ENCODE results near the gene NDRG2. TPM values are rescaled to one million over a fixed set of nuclear protein-coding genes. Genes with fewer than 3 reads are reported as not detected.

Gene NDRG2
- total RNA-seq, 4 donors from 2014 or later = 152 to 212 (median 183) TPM

DNA sequence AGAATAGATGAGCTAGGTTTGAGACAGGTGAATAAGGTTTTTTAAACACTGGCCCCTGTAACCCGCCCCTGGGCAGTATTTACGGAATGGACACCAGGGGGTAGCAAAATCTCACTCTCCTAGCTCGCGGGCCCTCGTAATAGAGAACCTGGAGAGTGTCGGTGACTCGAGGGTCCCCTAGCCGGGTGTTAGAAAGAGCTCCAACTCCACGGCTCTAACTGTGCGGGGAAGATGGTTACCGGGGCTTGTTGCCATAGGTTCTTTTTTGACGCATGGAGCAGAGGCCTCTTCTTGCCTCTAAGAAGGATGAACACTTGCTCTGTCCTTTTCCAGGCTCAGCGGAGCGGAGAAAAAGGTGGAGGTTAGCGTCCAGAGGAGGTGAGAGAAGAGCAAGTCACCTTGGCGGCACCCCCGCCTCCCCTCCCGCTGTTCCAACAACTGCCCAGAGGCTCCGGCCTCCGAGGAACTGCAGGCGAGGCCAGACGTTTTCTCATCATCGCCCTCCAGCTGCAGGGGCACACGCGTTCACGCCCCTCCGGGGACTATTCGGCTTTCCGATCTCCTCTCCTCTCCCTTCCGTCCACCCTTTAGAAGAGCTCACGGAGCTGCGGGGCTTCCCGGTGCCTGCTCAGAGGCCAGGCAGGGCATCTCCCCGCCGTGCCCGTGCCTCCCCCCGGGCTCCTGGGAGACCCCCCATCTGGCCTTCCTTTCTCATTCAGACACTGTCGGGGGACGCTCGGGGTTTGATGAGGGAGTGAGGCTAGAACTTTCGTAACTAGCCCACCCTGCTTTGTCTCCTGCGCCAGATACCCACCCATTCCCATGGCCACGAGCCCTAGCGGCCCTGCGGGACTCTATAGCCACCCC lies 43.9 kb upstream of the NDRG2 start:
- Histone ChIP-seq H3K4me3 (replicated peaks in 1 of 3) (peak overlapping the region in 1 of 3 donors; percentile 60), H3K27me3 (no peaks in the 10 kb centered on the region), H3K4me1 (peaks cover 32 to 40% of the 10 kb centered on the region in 2 donors), H3K36me3 (no peaks in the 10 kb centered on the region), H3K9me3 (no peaks in the 10 kb centered on the region), H3K27ac (peak overlapping the region; percentile 26 to 90 (median 85))
- 7% methylated on average over 33 to 37 of the region's 45 CpGs for WGBS, 2 donors
- TF ChIP-seq, protein P1, sequence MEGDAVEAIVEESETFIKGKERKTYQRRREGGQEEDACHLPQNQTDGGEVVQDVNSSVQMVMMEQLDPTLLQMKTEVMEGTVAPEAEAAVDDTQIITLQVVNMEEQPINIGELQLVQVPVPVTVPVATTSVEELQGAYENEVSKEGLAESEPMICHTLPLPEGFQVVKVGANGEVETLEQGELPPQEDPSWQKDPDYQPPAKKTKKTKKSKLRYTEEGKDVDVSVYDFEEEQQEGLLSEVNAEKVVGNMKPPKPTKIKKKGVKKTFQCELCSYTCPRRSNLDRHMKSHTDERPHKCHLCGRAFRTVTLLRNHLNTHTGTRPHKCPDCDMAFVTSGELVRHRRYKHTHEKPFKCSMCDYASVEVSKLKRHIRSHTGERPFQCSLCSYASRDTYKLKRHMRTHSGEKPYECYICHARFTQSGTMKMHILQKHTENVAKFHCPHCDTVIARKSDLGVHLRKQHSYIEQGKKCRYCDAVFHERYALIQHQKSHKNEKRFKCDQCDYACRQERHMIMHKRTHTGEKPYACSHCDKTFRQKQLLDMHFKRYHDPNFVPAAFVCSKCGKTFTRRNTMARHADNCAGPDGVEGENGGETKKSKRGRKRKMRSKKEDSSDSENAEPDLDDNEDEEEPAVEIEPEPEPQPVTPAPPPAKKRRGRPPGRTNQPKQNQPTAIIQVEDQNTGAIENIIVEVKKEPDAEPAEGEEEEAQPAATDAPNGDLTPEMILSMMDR (IDR thresholded peaks at IDR 0.05) = peak; percentile 30 to 85 (median 74)
- no peak for TF ChIP-seq POLR2A (IDR thresholded peaks at IDR 0.05)
- DNase-seq = peak; percentile 69 to 75
- intact Hi-C loops (cut with DNase I) = loop anchor here (2.0 kb wide), 1 partner anchor 24 kb away; no protein-coding TSS in a partner anchor

DNA sequence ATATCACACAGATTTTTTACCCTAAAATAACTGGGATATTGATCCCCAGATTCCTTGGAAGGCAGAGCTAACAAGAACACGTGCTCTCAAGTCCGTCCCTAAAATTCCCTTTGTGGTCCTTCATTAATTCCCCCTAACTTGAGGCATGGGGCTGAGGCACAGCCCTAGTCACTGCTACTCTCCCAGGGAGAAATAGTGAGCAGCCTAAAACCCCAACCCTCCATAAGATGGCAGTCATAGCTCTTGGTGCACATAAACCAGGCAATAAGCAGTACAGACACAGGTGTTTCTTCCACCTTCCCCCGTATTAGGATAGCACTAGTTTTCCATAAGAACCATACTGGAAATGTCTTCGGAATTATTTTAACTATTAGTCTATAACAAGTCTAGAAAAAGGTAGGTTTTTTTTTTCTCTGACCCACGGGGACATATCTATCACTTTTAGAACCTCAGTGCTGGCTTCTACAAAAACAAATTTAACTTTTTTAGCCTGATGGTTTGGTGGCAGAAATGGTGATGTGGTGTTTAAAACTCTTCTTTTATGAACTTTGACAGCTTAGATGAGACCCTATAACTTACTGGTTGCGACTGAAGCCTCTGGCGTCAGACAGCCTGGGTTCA lies 42.1 kb upstream of the NDRG2 start:
- H3K27me3 ChIP-seq = no peaks in the 10 kb centered on the region

DNA sequence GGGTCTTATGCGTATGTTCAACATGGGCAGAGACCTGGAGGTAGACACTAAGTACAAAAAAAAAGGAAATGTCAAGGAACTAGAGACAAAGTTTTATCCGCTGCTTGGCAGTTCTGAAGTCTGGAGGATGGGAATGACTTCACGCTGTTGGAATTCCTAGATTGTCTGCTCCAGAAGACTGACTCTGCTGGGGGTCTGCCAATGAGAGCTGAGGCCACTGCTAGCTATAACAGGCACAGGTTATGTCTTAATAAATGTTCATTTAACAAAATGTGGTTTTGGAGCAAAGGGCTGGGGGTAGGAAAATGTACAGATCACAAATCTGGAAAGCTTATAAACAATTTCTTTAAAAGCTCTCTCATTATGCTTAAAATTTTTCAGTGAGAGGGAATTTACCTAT lies 38.6 kb upstream of the NDRG2 start:
- intact Hi-C loops (cut with DNase I) = no loop called here
- DNase-seq = peak; percentile 76 to 80

More for the DNA sequence above, 42.1 kb upstream of the NDRG2 start:
- Histone ChIP-seq H3K4me3 (replicated peaks in 1 of 3) (no peak overlapping the region), H3K36me3 (no peaks in the 10 kb centered on the region), H3K4me1 (peaks cover 18 to 31% of the 10 kb centered on the region in 2 donors), H3K9me3 (no peaks in the 10 kb centered on the region), H3K27ac (no peak overlapping the region)
- TF ChIP-seq POLR2A (IDR thresholded peaks at IDR 0.05) = no peak
- TF ChIP-seq, protein P1 (IDR thresholded peaks at IDR 0.05) = no peak
- intact Hi-C loops (cut with DNase I) = no loop called here
- WGBS, 2 donors = 82 to 86% methylated on average over 7 of the region's 7 CpGs
- no peak for DNase-seq

DNA sequence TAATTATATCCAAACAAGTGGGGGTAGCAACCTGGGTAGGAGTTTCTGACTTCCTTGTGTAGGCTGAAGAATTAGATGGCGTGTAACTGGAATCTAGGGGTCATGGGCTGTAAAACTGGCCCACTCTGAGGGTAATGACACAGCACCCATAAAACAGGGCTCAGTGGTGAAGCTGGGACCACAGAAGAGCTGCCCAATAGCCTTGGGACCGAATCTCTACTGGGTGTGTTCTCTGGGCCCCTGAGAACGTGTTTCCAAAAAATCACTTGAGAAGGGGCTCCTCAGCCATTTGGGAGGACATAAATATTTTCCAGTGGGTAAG lies 36.4 kb upstream of the NDRG2 start:
- peaks cover 0 to 10% of the 10 kb centered on the region in 2 donors for H3K4me1 ChIP-seq
- TF ChIP-seq POLR2A (IDR thresholded peaks at IDR 0.05) = no peak
- TF ChIP-seq, protein P1 (IDR thresholded peaks at IDR 0.05) = no peak
- WGBS, 2 donors = 89 to 94% methylated on average over 3 of the region's 3 CpGs
- H3K4me3 ChIP-seq (replicated peaks in 1 of 3) = no peak overlapping the region
- DNase-seq = no peak
- no peaks in the 10 kb centered on the region for H3K9me3 ChIP-seq
- H3K27ac ChIP-seq = no peak overlapping the region
- H3K36me3 ChIP-seq = no peaks in the 10 kb centered on the region
- H3K27me3 ChIP-seq = no peaks in the 10 kb centered on the region
- intact Hi-C loops (cut with DNase I) = no loop called here

More for the DNA sequence above, 38.6 kb upstream of the NDRG2 start:
- Histone ChIP-seq H3K4me3 (replicated peaks in 1 of 3) (no peak overlapping the region), H3K4me1 (peaks cover 0 to 10% of the 10 kb centered on the region in 2 donors), H3K9me3 (no peaks in the 10 kb centered on the region), H3K27me3 (no peaks in the 10 kb centered on the region), H3K27ac (peak overlapping the region in 1 of 3 donors; percentile 24), H3K36me3 (no peaks in the 10 kb centered on the region)
- 60% methylated on average over 3 of the region's 3 CpGs for WGBS, 2 donors
- TF ChIP-seq, protein P1 (IDR thresholded peaks at IDR 0.05) = peak in 1 of 6 experiments; percentile 8
- no peak for TF ChIP-seq POLR2A (IDR thresholded peaks at IDR 0.05)

All from thyroid gland (tissue), 4 donors.